Lower lobe of right lung (tissue), 2 donors: ENCODE data around the gene HTT. TPM values are rescaled to one million over a fixed set of nuclear protein-coding genes. Genes with fewer than 3 reads are reported as not detected.

ENCODE experiments used
- ATAC-seq, 2 donors: fragments of 200-7000 bp; cut with Tn5 transposase; one replicate each; pipeline ENCODE4 v1.9.1; 2020 to 2022; ENCODE audit warnings: mild to moderate bottlenecking in 2 of 2, moderate library complexity in 2 of 2
- DNase-seq: peaks from one replicate; pipeline ENCODE4 v3.0.0-alpha.2; 2020
- H3K27ac ChIP-seq: fragments of 200-600 bp; one replicate; pipeline ENCODE4 v1.8.0; 2022
- H3K27me3 ChIP-seq: fragments of 200-600 bp; one replicate; pipeline ENCODE4 v1.8.0; 2022; ENCODE audit warnings: low read depth
- H3K36me3 ChIP-seq: fragments of 200-600 bp; one replicate; pipeline ENCODE4 v1.8.0; 2022; ENCODE audit warnings: mild to moderate bottlenecking
- H3K4me1 ChIP-seq: fragments of 200-600 bp; one replicate; pipeline ENCODE4 v1.8.0; 2022
- H3K4me3 ChIP-seq: fragments of 200-600 bp; one replicate; pipeline ENCODE4 v1.8.0; 2022; ENCODE audit warnings: mild to moderate bottlenecking
- H3K9me3 ChIP-seq: fragments of 200-600 bp; one replicate; pipeline ENCODE4 v1.8.0; 2022
- intact Hi-C: fragments of 100-400 bp; cut with DNase I; formaldehyde crosslinking; loops from one replicate; pipeline ENCODE4 v1.11.0; 2022
- total RNA-seq: library from RNA; stranded (reverse); fragmentation: NEBNext Ultra II Directional; extraction: Animal tissue kit (Norgen Biotek cat#: 25700); gene quantifications from one replicate; pipeline ENCODE4 v1.2.1, GENCODE V29; 2021
- TF ChIP-seq, protein P1 (sequence below): fragments of 200-600 bp; IDR thresholded peaks from one replicate; pipeline ENCODE4 v1.8.0; 2022; ENCODE audit warnings: antibody characterized with exemption, mild to moderate bottlenecking
- donor health status: DM: no; HTN: yes; CAD: no; lungs with severe emphysema.

The HTT gene
- total RNA-seq, 1 donor from 2014 or later = 73.1 TPM

- ATAC-seq = no peak
Observed at GRCh38 chr4:3190549-3190948, 116.1 kb downstream of the HTT start.

GRCh38 chr4:3192188-3192587, 117.7 kb downstream of the HTT start:
- Histone ChIP-seq H3K9me3 (no peaks in the 10 kb centered on the region), H3K27me3 (no peaks in the 10 kb centered on the region), H3K4me1 (no peaks in the 10 kb centered on the region), H3K36me3 (peaks cover 88% of the 10 kb centered on the region), H3K4me3 (no peak overlapping the region), H3K27ac (no peak overlapping the region)
- intact Hi-C loops = no loop called here
- TF ChIP-seq, protein P1, sequence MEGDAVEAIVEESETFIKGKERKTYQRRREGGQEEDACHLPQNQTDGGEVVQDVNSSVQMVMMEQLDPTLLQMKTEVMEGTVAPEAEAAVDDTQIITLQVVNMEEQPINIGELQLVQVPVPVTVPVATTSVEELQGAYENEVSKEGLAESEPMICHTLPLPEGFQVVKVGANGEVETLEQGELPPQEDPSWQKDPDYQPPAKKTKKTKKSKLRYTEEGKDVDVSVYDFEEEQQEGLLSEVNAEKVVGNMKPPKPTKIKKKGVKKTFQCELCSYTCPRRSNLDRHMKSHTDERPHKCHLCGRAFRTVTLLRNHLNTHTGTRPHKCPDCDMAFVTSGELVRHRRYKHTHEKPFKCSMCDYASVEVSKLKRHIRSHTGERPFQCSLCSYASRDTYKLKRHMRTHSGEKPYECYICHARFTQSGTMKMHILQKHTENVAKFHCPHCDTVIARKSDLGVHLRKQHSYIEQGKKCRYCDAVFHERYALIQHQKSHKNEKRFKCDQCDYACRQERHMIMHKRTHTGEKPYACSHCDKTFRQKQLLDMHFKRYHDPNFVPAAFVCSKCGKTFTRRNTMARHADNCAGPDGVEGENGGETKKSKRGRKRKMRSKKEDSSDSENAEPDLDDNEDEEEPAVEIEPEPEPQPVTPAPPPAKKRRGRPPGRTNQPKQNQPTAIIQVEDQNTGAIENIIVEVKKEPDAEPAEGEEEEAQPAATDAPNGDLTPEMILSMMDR = no peak
- DNase-seq (no peak), ATAC-seq (no peak)

More at GRCh38 chr4:3190549-3190948, 116.1 kb downstream of the HTT start:
- Histone ChIP-seq H3K4me1 (no peaks in the 10 kb centered on the region), H3K9me3 (no peaks in the 10 kb centered on the region), H3K27ac (no peak overlapping the region), H3K36me3 (peaks cover 88% of the 10 kb centered on the region), H3K27me3 (no peaks in the 10 kb centered on the region), H3K4me3 (no peak overlapping the region)
- intact Hi-C loops = no loop called here
- DNase-seq = no peak
- TF ChIP-seq, protein P1 = no peak

- no peak for ATAC-seq
- Histone ChIP-seq H3K27me3 (no peaks in the 10 kb centered on the region), H3K36me3 (peaks cover 88% of the 10 kb centered on the region), H3K4me1 (no peaks in the 10 kb centered on the region), H3K4me3 (no peak overlapping the region), H3K27ac (no peak overlapping the region), H3K9me3 (no peaks in the 10 kb centered on the region)
- no peak for DNase-seq
- TF ChIP-seq, protein P1 = no peak
- intact Hi-C loops = no loop called here
Observed at GRCh38 chr4:3192827-3193226, 118.3 kb downstream of the HTT start.

DNA sequence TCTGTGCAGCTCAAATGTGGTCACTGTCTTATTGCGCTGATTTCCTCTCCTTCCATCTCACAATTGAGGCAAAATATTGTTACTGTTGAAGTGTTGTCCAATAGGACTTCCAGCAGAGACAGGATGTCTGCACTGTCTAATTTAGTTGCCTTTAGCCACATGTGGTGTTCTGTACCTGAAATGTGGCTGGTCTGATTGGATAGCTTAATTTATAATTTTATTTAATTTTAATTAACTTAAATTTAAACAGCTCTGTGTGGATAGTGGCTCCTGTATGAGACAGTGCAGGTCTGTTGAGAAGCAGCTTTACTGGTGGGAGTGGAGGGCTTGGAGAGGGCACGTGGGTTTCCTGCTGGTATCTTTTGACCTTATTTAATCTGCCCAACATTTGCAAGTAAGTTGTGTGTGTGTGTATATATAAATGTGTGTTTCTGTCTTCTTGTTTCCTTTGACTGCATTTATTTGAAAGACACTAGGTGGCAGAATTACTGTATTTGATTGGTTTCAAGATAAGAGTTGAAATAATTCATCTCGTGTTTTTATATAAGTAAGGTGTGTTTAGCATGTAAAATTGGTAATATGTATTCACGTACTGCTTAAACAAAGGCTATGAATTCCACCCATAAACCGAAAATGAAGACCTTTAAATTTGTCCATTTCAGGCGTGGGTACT, 119.2 kb downstream of the HTT start:
- DNase-seq = no peak
- Histone ChIP-seq H3K4me1 (no peaks in the 10 kb centered on the region), H3K27me3 (no peaks in the 10 kb centered on the region), H3K4me3 (no peak overlapping the region), H3K36me3 (peaks cover 85% of the 10 kb centered on the region), H3K27ac (no peak overlapping the region), H3K9me3 (no peaks in the 10 kb centered on the region)
- TF ChIP-seq, protein P1 = peak; percentile 35
- ATAC-seq = no peak
- intact Hi-C loops = no loop called here

- Histone ChIP-seq H3K27me3 (no peaks in the 10 kb centered on the region), H3K4me3 (no peak overlapping the region), H3K4me1 (peaks cover 9% of the 10 kb centered on the region), H3K27ac (no peak overlapping the region), H3K9me3 (no peaks in the 10 kb centered on the region), H3K36me3 (peaks cover 77% of the 10 kb centered on the region)
- intact Hi-C loops = no loop called here
- no peak for DNase-seq
- no peak for ATAC-seq
- TF ChIP-seq, protein P1 = no peak
Observed at GRCh38 chr4:3196670-3197359, 122.3 kb downstream of the HTT start.
